Stomach (tissue), 9 donors: ENCODE data around the gene RETREG1. TPM values are rescaled to one million over a fixed set of nuclear protein-coding genes. Genes with fewer than 3 reads are reported as not detected.
A peak's percentile ranks its signal among the peaks of the same experiment; 100 is the strongest.

Source experiments
- DNase-seq, 2 donors: peaks; one replicate each; pipeline versions ENCODE4 v3.0.0 to v3.0.0-alpha.2; 2013 to 2019
- H3K27ac ChIP-seq, 5 donors: fragments of 200-600 bp in 4 of 5; sonication (generic) in 4 of 5; one replicate each; pipeline ENCODE4 v1.5.1; 2013 to 2019; ENCODE audit warnings: mild to moderate bottlenecking in 1 of 5, moderate library complexity in 1 of 5
- H3K27me3 ChIP-seq, 3 donors: fragments of 200-600 bp; sonication (generic); one replicate each; pipeline ENCODE4 v1.5.1; 2017 to 2019; ENCODE audit warnings: mixed run types in 1 of 3
- H3K36me3 ChIP-seq, 4 donors: fragments of 200-600 bp; sonication (generic); 1 replicate in 3 of 4; 2 replicates in 1 of 4; pipeline ENCODE4 v1.5.1; 2016 to 2019
- H3K4me1 ChIP-seq, 4 donors: fragments of 200-600 bp; sonication (generic); one replicate each; pipeline ENCODE4 v1.5.1; 2016 to 2019
- H3K4me3 ChIP-seq, 4 donors: fragments of 200-600 bp; sonication (generic) in 3 of 4; one replicate each; pipeline ENCODE4 v1.5.1; 2016 to 2019; ENCODE audit warnings: mild to moderate bottlenecking in 1 of 4
- H3K9me3 ChIP-seq, 4 donors: fragments of 200-600 bp; sonication (generic); one replicate each; pipeline ENCODE4 v1.5.1; 2016 to 2019
- EP300 ChIP-seq: sonication (generic); formaldehyde crosslinking; IDR thresholded peaks from one replicate; pipeline ENCODE4 v1.6.1; 2017; ENCODE audit warnings: antibody characterized with exemption
- POLR2A ChIP-seq, 4 donors: fragments of 450-650 bp; IDR thresholded peaks; one replicate each; pipeline ENCODE4 v1.6.1; 2016; ENCODE audit warnings: antibody characterized with exemption in 4 of 4, control low read depth in 2 of 4, mild to moderate bottlenecking in 1 of 4, moderate library complexity in 1 of 4
- POLR2AphosphoS5 ChIP-seq, 3 donors: sonication (generic); formaldehyde crosslinking; IDR thresholded peaks; one replicate each; pipeline ENCODE4 v1.6.1; 2016; ENCODE audit warnings: antibody characterized with exemption in 3 of 3
- WGBS, 5 donors: extraction: QIAGEN DNeasy Blood & Tissue Kit in 3 of 5; methylation state at CpG; one replicate each; pipeline versions ENCODE4 v1.1.5 to v1.1.7; 2013 to 2018; 5-methylcytosine and 5-hydroxymethylcytosine counted together
- intact Hi-C: fragments of 100-400 bp; cut with DNase I; formaldehyde crosslinking; loops from one replicate; pipeline ENCODE4 v1.15.1; 2023; ENCODE audit warnings: low total_unique reads
- polyA plus RNA-seq, 3 donors: library from polyadenylated mRNA; stranded (reverse); fragments of 200-250 nt; gene quantifications; one replicate each; pipeline ENCODE4 v1.2.3, GENCODE V29; 2013
- total RNA-seq, 5 donors: library from RNA; depleted of rRNA; stranded (reverse); fragments of >200 nt; gene quantifications; one replicate each; pipeline versions ENCODE4 v1.1.0 to v1.2.3, GENCODE V29; 2014 to 2016
- TF ChIP-seq, protein P1 (sequence below), 7 experiments: fragments of 450-650 bp in 4 of 7; fragments of 200-600 bp in 3 of 7; sonication (generic) in 3 of 7; IDR thresholded peaks; one replicate each; pipeline ENCODE4 v1.5.1; 2016 to 2019; ENCODE audit warnings: antibody characterized with exemption in 7 of 7, control low read depth in 2 of 7, mild to moderate bottlenecking in 1 of 7
- donor health status: healthy with polysubstance abuse.
- donor health status: Bipolar disorder and iron deficiency.
- donor health status: healthy.

The RETREG1 gene
- total and polyA plus RNA-seq, 8 donors = 7.1 to 71.2 (median 23.9) TPM

DNA sequence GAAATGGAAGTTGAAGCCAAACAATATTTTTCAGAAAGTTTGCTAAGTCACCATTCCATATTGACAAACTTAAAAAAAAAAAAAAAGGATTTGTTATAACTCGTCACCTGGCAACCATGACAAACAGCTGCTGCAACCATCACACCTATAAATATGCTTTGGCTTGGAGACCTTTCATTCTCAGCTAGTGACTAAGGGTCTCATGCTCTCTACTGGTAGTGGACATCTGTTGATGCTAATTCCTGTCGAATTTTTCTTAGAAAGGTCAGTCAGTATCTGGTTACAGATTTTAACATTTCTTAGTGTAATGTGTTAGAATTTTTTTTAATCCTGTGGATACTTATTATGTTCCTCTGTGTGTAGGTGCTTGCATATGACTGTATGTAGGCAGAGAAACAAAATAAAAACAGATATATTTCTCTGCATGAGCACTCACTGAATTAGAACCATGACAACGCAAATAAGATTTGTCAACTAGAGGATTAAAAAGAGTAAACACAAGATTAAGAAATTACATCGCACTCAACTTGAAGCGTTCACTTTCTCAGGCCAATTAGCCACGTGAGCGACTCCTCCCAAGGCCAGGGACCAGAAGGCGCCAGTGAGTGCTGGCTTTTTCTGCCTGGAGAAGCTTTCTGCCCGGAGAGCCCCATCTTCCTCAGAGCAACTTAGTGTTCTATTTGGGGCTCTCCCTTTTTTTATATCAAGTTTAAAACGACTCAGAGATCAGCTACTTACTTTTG is 124.2 kb downstream of the RETREG1 start:
- TF ChIP-seq POLR2A (IDR thresholded peaks at IDR 0.05) = no peak
- TF ChIP-seq POLR2AphosphoS5 (IDR thresholded peaks at IDR 0.05) = no peak
- no peak for TF ChIP-seq EP300
- TF ChIP-seq, protein P1, sequence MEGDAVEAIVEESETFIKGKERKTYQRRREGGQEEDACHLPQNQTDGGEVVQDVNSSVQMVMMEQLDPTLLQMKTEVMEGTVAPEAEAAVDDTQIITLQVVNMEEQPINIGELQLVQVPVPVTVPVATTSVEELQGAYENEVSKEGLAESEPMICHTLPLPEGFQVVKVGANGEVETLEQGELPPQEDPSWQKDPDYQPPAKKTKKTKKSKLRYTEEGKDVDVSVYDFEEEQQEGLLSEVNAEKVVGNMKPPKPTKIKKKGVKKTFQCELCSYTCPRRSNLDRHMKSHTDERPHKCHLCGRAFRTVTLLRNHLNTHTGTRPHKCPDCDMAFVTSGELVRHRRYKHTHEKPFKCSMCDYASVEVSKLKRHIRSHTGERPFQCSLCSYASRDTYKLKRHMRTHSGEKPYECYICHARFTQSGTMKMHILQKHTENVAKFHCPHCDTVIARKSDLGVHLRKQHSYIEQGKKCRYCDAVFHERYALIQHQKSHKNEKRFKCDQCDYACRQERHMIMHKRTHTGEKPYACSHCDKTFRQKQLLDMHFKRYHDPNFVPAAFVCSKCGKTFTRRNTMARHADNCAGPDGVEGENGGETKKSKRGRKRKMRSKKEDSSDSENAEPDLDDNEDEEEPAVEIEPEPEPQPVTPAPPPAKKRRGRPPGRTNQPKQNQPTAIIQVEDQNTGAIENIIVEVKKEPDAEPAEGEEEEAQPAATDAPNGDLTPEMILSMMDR (IDR thresholded peaks at IDR 0.05) = no peak
- WGBS, 5 donors = 27 to 37% (median 36%) methylated on average over 10 of the region's 10 CpGs
- no peak overlapping the region for H3K4me3 ChIP-seq
- peaks cover 0 to 23% (median 14%) of the 10 kb centered on the region in 4 donors for H3K9me3 ChIP-seq
- intact Hi-C loops = loop anchor here (10.0 kb wide), 1 partner anchor 172 kb away; no protein-coding TSS in a partner anchor
- peaks cover 0 to 4% (median 0%) of the 10 kb centered on the region in 4 donors for H3K36me3 ChIP-seq
- H3K27ac ChIP-seq = peak overlapping the region in 3 of 5 donors; percentile 17 to 66 (median 24)
- H3K4me1 ChIP-seq = peaks cover 0 to 36% (median 6%) of the 10 kb centered on the region in 4 donors
- peak; percentile 44 to 71 for DNase-seq
- H3K27me3 ChIP-seq = no peaks in the 10 kb centered on the region

DNA sequence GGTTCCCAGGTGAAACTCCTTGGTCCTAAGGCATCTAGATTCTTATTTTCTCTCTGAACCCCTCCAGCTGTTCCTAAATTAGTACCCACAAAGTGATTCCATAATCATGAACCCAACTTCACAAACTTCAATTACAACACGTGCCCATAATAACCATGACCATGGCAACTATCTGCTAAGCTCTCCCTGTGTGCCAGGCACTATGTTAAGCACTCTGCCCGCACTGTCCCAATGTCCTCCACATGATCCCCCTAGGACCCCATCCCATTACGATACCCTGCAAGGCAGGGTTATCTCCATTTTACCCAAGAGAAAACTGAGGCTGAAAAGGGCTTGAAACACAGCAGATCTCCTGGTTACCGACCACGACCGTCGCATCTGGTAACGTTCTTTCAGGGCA is 125.9 kb downstream of the RETREG1 start:
- 83 to 89% (median 87%) methylated on average over 8 of the region's 8 CpGs for WGBS, 5 donors
- H3K27ac ChIP-seq = no peak overlapping the region
- intact Hi-C loops = loop anchor here (10.0 kb wide), 1 partner anchor 174 kb away; no protein-coding TSS in a partner anchor

DNA sequence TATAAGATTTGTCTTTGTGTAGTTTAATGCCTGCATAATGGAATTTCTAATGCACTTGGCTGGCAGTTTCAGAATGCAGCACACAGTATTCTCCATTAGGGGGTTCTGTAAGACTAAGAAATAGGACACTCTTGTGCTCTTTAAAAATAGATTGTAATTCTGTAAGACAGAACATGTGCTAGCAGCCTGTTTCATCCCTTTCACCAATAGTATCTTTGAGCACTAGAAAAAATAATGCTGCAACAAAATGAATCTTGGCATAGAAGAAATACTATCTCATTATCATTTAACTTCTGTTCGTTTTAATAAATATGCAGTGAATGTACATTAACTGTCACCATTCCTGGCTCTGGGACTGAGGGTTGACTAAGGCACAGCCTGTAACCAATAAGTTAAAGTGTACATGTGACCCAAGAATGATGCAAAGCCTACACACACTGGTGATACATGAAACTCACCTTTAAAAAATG is 127.4 kb downstream of the RETREG1 start:
- H3K36me3 ChIP-seq = no peaks in the 10 kb centered on the region
- 9 to 33% (median 21%) methylated on average over 1 of the region's 1 CpG for WGBS, 5 donors
- peak in 1 of 2 donors; percentile 74 for DNase-seq
- intact Hi-C loops = loop anchor here (10.0 kb wide), 1 partner anchor 705 kb away; no protein-coding TSS in a partner anchor
- TF ChIP-seq, protein P1 (IDR thresholded peaks at IDR 0.05) = peak in 5 of 7 experiments; percentile 46 to 81 (median 57)
- no peak for TF ChIP-seq POLR2AphosphoS5 (IDR thresholded peaks at IDR 0.05)
- no peak overlapping the region for H3K27ac ChIP-seq
- H3K9me3 ChIP-seq = peaks cover 0 to 2% (median 0%) of the 10 kb centered on the region in 4 donors
- no peaks in the 10 kb centered on the region for H3K27me3 ChIP-seq
- peaks cover 0 to 48% (median 6%) of the 10 kb centered on the region in 4 donors for H3K4me1 ChIP-seq
- no peak overlapping the region for H3K4me3 ChIP-seq

More for the DNA sequence above, 125.9 kb downstream of the RETREG1 start:
- peaks cover 0 to 18% (median 11%) of the 10 kb centered on the region in 4 donors for H3K9me3 ChIP-seq
- H3K27me3 ChIP-seq = no peaks in the 10 kb centered on the region
- H3K36me3 ChIP-seq = peaks cover 0 to 4% (median 0%) of the 10 kb centered on the region in 4 donors
- TF ChIP-seq, protein P1 (IDR thresholded peaks at IDR 0.05) = no peak
- no peak overlapping the region for H3K4me3 ChIP-seq
- H3K4me1 ChIP-seq = peaks cover 0 to 48% (median 6%) of the 10 kb centered on the region in 4 donors
- no peak for DNase-seq

- Histone ChIP-seq H3K27ac (peak overlapping the region in 3 of 5 donors; percentile 1 to 29 (median 2)), H3K36me3 (no peaks in the 10 kb centered on the region), H3K4me1 (peaks cover 0 to 39% (median 9%) of the 10 kb centered on the region in 4 donors), H3K4me3 (no peak overlapping the region), H3K9me3 (no peaks in the 10 kb centered on the region), H3K27me3 (no peaks in the 10 kb centered on the region)
- 65 to 77% (median 72%) methylated on average over 2 of the region's 2 CpGs for WGBS, 5 donors
- no peak for TF ChIP-seq POLR2A (IDR thresholded peaks at IDR 0.05)
- TF ChIP-seq EP300 = no peak
- TF ChIP-seq, protein P1 (IDR thresholded peaks at IDR 0.05) = no peak
- no peak for TF ChIP-seq POLR2AphosphoS5 (IDR thresholded peaks at IDR 0.05)
- intact Hi-C loops = loop anchor here (10.0 kb wide), 1 partner anchor 707 kb away; no protein-coding TSS in a partner anchor
- peak in 1 of 2 donors; percentile 32 for DNase-seq
Measured at GRCh38 chr5:16487456-16487855, 129.3 kb downstream of the RETREG1 start.
